Stimulated activated CD8-positive, alpha-beta memory T cell treated with anti-CD3 and anti-CD28 coated beads, Interleukin-4, amount 100 ng/mL, for 24 hours (primary cell): ENCODE measurements around the gene ARPC1B.

Experiments
- DNase-seq: peaks from one replicate; pipeline ENCODE4 v3.0.0-alpha.2; 2020; ENCODE audit warnings: low read depth

Gene ARPC1B

GRCh38 chr7:99389772-99390171, 15.2 kb downstream of the ARPC1B start:
- DNase-seq: no peak

- no peak for DNase-seq
Measured at GRCh38 chr7:99390941-99391602, 16.5 kb downstream of the ARPC1B start.

DNA sequence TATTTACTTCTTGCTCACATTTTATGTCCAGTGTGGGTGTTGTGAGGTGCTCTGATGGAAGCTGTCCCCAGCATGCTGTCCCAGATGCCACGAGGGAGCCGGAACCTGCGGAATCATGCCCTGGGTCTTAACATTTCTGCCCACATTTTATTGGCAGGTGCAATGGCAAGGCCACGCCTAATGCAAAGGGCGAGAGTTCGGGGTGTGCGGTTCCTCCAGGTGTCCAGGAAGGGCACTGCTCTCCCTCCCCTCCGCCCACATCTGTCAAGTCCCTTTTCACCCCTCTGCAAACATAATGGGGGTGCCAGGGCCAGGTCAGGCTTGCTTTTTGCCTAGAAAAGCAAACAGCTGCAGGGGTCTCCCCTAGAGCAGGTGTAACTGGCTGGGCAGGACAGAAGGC, 17.5 kb downstream of the ARPC1B start:
- no peak for DNase-seq

GRCh38 chr7:99392659-99393354, 18.3 kb downstream of the ARPC1B start:
- DNase-seq: peak; percentile 75

DNA sequence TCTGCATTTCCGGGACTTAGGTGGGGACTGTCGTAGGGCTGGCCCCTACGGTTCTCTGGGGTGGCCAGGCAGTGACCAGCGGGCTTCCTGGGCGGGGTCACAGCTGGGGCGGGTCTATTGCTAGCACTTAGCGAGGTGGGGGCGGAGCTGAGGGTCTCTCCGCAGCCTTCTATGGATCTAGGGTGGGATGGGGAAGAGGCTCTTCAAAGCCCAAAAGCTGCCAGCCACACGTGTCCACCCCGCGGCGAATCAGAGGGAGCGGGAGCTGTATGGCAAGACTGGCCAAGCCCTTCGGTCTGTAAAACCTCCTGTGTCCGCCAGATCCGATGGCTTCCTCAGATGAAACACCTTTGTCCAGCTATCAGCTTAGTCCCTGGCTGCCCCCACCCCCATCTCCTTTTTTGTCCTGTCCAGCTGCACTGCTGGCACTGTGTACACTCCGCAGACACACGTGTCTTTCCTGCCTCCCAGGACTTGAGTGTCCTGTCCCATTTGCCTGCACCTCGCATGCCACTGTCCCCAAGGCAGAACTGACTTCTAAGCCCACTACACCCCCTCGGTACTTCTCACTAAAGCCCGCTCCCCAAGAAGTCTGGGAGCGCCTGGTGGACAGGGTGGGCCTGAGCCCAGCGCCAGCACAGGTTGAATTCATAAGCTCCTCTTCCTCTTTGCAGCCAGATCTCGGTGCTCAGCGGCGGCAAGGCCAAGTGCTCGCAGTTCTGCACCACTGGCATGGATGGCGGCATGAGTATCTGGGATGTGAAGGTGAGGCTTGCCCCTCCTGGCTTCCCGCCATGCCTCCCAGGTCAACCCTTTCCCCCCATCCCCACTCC, 19.0 kb downstream of the ARPC1B start:
- no peak for DNase-seq

DNA sequence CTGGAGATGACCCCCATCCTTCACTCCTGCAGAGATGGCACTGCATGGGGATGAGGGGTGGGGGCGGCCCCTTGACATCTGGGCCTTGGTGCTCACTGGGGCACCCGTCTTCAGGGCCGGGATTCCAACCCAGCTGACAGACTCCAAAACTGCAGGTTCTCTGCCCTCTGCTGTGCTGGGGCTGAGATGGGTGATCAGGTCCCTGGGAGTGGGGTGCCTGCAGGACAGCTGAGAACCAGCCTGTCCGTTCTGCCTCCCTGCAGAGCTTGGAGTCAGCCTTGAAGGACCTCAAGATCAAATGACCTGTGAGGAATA, 19.6 kb downstream of the ARPC1B start:
- DNase-seq: no peak

- no peak for DNase-seq
Measured at GRCh38 chr7:99395616-99396327, 21.2 kb downstream of the ARPC1B start.

DNA sequence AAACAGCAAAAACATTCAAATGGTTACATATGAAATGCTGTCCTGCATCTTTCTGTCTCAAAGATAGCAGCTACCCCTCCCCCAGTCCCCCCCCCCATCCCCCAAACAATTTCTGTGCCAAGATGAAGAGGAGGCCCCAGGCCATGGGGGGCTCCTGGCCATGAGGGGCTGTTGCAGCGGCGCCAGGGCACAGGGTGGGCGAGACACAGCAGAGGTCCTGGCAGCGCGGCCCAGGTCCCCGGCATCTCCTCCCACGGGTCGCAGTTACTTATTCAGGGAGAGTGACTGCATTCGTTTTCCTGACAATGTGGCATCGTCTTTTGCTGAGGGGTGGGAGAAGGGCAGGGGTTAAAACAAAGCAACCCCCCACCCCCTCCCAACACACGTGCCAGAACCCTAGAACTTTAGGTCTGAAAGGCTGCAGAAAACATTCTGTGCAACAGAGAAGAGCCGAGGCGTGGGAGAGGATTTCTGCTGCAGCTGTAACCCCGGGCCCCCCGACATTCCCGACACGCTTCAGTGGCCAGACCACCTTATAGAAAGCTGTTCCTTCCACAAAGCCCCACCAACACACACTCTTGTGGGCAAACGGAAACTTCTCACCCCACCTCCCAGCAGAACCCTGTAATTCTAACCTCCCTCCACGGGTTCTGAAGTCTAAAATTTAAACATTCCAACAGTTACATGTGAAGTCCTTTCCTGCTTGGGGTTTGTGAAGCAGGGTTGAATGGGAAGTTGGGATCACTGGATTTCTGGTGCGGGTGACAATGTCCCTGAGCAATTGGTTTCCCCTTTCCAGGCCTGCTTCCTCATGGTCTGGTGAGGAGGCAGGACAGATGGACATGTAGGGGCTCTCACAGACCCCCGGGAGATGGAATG, 22.1 kb downstream of the ARPC1B start:
- DNase-seq: no peak

DNA sequence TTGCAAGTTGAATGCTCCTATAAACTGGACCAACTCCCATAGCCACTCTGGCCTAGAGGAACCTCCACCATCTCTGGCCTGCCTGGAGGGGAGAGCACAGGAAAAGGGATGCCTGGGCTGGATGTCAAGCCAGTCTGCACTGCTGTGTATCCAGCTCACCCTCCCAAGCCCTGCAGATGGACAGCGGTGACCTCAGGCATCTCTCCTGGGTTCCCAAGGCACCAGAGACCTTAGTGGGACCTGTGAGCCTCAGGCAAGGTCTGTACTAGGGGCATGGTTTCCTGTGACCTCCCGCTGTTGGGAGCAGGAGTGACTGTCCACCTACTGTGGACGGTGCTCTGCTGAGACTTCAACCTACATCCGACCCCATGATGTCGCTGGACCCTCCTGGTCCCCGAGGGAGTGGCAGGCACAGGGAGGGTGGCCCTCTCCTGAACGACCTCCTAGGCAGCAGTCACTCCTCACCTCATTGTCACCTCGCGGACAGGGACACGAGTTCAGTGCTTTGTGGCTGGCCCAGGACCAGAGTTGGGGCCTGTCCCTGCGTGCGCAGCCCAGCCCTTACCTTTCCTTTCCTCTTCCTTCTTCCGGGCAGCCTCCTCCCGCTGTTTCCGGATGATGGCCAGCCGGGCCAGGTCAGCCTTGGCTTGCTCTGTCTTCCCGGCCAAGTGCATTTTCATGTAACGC, 22.9 kb downstream of the ARPC1B start:
- no peak for DNase-seq

DNA sequence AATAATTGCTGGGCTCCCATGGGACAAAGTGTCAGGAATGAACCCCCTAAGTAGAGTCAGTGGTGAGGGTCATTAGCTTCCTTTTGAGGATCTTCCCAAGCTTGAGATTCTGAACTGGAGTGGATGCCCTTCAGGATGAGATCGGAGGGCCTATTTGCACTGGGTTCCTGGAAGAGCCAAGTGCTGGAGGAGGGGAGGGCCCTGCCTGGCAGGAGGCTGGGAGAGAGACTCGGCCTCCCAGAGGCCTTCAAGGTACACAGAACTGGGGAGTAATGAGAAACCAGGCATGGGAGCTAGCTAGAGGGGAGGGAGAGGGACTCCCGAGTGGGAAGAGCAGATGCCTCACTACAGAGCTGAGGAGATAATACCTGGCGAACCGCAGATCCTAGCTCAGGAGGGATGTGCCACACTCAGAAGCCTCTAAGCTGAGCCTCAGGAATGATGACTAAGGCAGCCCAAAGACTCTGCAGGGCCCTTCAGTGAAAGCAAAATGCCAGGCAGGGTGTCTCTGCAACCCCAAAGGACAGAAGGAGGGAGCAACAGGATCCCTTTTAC, 24.4 kb downstream of the ARPC1B start:
- no peak for DNase-seq

DNA sequence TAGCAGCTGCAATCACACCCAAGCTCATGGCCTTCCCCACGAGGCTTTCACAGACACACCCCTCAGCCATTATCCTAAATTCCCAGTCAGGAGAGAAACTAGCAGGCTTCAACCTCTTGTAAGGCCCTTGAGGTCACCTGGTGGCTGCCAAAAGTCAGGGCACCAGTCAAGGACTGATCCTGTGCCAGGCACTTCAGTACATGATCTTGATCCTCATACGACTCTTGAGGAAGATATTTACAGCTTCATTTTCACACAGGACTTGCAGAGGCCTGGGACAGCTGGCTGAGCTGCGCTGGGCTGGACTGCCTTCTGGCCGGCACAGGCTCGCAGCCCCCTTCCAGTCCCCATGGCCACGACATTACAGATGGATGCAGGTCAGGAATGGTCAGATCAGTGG, 25.1 kb downstream of the ARPC1B start:
- no peak for DNase-seq

DNA sequence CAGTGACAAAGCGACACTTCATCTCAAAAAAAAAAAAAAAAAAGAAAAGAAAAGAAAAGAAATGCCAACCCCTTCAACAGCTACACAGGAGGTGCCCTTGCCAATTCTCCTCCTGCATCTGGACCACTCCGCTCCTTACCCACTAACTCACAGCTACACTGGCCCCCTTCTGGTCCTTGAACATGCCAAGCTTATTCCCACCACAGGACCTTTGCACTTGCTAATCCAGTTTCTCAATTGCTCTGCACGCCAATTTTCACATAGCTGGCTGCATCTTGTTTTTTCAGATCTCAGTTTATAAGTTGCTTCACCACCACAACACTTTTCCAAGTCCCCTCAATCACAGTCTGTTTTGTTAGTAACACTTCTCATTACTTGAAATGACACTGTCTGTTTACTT, 28.3 kb downstream of the ARPC1B start:
- no peak for DNase-seq

DNA sequence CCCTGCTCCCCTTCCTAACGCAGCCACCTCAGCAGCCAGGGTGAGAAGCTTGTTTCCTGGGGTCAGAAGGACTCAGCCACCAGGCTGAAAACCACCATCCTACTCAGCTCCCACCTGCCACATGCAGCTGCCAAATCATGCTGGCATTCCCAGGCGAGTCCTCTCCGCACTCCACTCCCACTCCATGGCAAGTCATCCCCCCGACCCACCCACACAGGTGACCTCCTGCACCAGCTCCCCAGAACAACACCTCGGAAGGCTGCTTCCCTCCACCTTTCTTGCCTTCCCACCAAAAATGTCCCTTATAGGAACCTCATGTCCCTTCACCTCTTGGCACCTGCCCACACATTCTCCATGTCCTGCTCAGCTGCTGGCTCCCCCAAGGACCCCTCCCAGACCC, 29.2 kb downstream of the ARPC1B start:
- no peak for DNase-seq

GRCh38 chr7:99404235-99404976, 29.9 kb downstream of the ARPC1B start:
- no peak for DNase-seq

DNA sequence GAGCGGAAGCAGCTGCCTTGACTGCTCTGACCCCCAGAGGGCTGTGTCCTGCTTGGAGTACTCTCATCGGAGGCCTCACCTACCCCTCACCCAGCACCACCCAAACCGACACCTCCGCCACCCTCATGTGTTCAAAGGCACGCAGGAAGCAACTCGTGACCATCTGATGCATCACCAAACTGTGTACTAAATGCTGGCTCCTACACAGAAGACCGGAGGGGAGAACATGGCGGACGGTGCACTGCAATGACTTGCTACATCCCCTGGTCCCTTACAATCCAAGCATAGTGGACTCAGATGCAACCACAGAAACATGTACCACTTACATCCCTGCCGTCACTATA, 30.4 kb downstream of the ARPC1B start:
- DNase-seq: no peak

DNA sequence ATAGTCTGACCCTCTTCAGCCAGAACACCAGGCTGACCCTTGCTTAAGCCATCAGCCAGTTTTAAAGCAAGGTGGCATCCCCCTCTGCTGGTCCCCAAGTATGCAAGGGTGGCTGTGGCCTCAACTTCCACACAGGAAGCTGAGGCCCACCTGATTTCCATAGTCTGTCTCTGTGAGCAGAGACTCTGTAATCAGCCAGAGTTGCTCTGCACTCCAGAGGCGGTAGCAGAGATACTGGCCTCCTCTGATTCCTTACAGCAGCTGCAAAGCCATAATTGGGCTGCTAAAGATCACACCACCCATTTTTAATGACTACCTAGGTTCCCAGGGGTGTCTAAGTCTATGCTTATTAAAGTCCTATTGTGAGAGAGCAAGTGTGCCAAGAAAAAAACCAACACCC, 32.0 kb downstream of the ARPC1B start:
- DNase-seq: no peak

DNA sequence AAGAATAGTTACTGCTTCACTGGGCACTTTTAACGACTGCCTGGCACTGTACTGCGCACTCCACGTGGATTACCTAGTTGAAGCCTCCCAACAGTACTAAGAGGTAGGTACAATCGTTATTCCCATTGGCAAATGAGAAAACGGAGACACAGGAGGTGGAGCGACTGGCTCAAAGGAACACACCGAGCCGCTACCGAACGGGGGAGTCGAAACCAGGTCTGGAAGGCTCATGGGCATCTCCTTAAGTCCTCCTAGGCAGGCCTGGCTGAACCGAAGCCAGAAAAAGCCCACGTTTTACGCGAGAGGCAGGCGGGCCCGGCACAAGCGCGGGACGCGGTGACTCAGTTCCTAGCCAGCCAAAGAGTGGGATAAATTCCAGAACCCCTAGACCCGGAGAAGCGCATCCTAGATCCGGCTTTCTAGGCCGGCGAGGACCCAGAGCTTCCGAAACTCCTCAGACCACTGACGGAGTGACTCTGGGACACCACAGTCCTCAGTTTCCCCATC, 33.4 kb downstream of the ARPC1B start:
- no peak for DNase-seq

DNA sequence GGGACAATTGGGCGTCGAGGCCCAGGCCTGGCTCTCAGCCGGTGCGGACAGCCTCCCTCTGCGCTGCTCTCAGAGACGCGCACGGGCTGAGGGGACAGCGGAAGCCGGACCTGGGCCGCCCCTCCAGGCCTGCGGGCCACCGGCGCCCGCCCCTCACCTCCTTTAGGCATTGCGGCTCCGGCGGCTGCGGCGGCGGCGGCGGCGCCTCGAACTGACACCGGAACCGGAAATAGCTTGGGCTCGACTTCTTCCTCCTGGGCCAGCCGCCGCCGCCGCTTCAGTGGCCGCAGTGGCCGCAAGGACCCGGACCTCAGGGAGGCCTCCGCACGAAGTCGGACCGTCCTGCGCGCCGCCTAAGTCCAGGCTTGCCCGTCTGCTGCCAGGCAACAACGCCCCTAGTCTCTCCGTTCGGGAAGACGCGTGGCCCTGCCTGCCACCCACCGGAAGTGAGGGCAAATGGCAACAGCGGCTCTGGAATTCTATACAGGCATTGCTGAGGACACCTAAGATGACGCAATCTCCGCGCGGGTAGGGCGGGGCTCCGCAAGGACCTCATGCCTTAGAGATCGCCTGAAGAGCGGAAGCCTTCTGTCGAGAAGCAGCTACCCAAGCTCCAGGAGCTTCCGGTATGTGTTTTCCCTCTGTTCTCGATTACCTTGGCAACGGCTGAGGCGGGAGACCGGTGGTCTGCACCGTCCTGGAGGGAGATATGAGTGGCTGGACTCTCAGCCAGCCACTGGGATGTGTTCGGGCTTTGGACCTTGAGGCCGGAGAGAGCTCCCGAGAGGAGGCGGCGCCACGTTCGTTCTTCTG, 34.1 kb downstream of the ARPC1B start, which contains the start of the genes BUD31 and PDAP1:
Gene BUD31, plus strand, starts transcription at position 591 of the 813 bp plus-strand sequence. CDS start 2,124 bp downstream, outside the sequence.
Gene PDAP1, minus strand, starts transcription at position 219 of the 813 bp plus-strand sequence. Its CDS starts 49 bp downstream, at position 170.
- DNase-seq: peak; percentile 83

- no peak for DNase-seq
Measured at GRCh38 chr7:99409192-99409572, 34.7 kb downstream of the ARPC1B start.
